ENCODE data around the gene UQCC2. TPM values are rescaled to one million over a fixed set of nuclear protein-coding genes. Genes with fewer than 3 reads are reported as not detected.

The UQCC2 gene
- total RNA-seq, 4 donors from 2014 or later: 4.6 to 19.6 (median 6.9) TPM

DNA sequence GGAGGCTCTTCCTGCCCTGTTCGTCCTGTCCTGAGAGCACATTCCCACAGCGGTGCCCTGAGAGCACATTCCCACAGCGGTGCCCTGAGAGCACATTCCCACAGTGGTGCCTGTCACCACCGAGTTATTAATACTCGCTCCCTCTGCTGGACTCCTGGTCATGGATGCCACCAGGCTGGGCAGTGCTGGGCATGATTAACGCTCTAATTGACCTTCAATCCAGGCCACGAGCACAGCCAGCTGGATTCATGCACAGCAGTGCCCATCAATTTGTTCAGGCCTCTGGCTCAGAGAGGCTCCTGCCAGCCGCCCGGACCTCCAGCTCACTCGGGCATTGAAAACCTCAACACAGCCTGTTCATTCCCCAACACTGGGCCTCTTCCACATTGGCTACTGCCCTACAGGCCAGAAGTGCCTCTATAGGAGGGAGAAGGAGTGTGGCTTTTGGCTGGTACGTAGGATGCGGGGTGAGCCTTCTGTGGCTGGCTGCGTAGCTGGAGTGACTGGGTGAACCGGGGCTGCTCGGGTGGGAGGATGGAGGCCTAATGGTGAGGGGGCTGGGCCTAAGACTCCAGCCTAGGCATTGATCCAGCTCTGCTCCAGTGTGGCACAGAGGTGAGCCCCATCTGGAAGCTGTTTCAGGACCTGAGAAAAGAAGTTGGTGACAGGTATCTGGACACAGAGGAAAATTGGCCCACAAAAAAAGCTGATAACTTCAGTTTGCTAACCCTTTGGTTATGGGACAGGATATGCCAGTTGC is 25.9 kb upstream of the UQCC2 start:
- Histone ChIP-seq H3K27me3 (no peaks in the 10 kb centered on the region), H3K4me1 (no peaks in the 10 kb centered on the region), H3K9me3 (no peaks in the 10 kb centered on the region), H3K4me3 (no peak overlapping the region), H3K27ac (no peak overlapping the region), H3K36me3 (no peaks in the 10 kb centered on the region)
- TF ChIP-seq CTCF (IDR thresholded peaks at IDR 0.05): no peak
- DNase-seq: no peak

DNA sequence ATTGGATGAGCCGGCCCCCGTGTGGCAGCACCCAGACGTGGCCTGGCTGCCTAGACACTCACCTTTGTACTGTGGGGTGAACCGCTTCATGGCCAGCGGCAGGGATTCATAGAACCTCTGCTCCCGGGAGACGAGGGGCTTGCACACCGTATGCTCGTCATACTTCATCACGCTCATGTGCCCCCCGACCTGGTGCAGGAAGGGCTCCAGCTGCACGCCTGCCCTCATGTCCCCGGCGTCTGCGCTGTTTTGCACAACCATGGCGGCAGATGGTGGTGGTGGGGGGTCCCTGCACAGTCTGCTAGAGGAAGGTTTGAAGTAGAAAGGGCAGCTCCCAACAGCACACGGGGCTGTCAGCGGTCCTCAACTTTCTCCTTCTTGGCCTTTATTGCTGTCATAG is 23.7 kb upstream of the UQCC2 start:
- Histone ChIP-seq H3K36me3 (no peaks in the 10 kb centered on the region), H3K9me3 (no peaks in the 10 kb centered on the region)
- DNase-seq: no peak

DNA sequence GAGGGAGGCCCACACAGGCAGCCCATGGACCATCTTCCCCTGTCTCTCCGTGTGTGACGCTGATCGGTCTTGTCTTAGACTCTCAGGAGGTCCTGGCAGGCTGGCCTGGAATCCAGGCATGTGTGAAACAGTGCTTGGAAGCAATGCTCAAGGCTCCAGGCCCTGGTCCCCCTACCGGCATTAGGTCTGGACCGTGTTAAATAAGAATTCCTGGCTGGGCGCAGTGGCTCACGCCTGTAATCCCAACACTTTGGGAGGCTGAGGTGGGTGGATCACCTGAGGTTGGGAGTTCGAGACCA is 22.2 kb upstream of the UQCC2 start:
- TF ChIP-seq CTCF (IDR thresholded peaks at IDR 0.05) (no peak), POLR2A (IDR thresholded peaks at IDR 0.05) (no peak)
- Histone ChIP-seq H3K27ac (no peak overlapping the region), H3K9me3 (no peaks in the 10 kb centered on the region), H3K4me1 (no peaks in the 10 kb centered on the region), H3K36me3 (no peaks in the 10 kb centered on the region), H3K4me3 (no peak overlapping the region), H3K27me3 (no peaks in the 10 kb centered on the region)
- no peak for DNase-seq

More for the DNA sequence above, 23.7 kb upstream of the UQCC2 start:
- no peak overlapping the region for H3K27ac ChIP-seq
- no peaks in the 10 kb centered on the region for H3K4me1 ChIP-seq
- TF ChIP-seq POLR2A (IDR thresholded peaks at IDR 0.05) (no peak), CTCF (IDR thresholded peaks at IDR 0.05) (no peak)
- H3K4me3 ChIP-seq: no peak overlapping the region
- H3K27me3 ChIP-seq: no peaks in the 10 kb centered on the region

DNA sequence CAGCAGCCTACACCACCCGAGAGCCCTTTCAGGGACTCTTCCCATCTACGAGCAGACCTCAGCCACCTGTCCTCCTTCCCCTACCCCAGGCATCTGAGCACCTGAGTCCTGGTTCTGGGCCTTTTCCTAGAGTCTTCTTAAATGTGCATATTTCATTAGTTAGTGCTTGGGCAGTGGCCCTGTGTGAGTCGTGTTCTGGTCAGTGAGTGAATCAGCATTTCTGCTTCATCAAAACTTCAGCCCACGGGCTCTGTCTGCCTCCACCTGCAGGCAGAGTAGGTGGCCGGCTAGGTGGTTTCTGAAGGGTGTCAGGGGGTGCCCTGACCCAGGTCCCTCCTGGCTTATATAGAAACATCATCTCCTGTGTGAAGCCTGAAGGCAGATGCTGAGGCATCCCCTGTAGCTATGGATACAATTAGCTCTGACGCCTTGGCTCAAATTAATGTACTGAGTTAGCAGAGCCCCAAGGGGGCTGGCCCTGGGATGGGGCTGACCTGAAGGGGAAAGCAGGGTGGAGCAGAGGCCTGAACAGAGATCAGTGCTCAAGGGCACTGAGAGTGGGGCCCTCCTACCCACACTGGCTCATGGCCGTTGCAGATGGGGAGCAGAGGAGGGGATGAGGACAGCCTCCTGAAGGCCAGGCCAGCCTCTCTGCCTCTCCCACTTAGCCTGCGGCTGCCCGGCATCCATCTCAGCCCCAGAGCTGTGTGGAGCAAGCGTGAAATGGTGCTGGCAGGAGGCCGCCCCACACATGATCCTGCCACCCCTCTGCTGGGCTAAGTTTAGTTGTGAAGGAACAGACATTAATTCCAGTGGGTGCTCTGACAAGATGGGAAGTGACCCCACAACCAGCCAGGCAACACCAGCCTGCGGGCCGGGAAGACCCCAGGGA is 21.6 kb upstream of the UQCC2 start:
- Histone ChIP-seq H3K27ac (no peak overlapping the region), H3K9me3 (no peaks in the 10 kb centered on the region), H3K36me3 (no peaks in the 10 kb centered on the region), H3K27me3 (no peaks in the 10 kb centered on the region), H3K4me3 (no peak overlapping the region), H3K4me1 (no peaks in the 10 kb centered on the region)
- TF ChIP-seq CTCF (IDR thresholded peaks at IDR 0.05) (no peak), POLR2A (IDR thresholded peaks at IDR 0.05) (no peak)
- no peak for DNase-seq

DNA sequence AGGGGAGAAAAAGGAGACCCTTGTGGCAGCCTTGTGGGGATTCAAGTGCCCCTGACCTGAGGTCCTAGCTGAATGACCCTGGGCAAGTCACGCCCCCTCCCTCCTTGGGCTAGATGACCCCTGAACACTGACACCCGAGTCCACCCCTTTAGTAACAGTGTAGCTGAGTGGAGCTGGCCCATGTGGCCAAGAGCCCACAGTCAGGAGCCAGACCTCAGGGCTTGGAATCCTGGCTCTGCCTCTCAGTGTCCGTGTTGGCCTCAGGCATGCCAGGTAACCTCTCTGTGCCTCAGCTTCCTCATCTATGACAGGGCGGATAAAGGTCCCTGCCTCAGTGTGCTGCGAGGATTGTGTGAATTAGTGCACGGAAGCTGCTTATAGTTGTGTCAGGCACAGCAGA is 20.9 kb upstream of the UQCC2 start:
- no peak for TF ChIP-seq CTCF (IDR thresholded peaks at IDR 0.05)
- no peak for TF ChIP-seq POLR2A (IDR thresholded peaks at IDR 0.05)
- no peak overlapping the region for H3K27ac ChIP-seq

More for the DNA sequence above, 20.9 kb upstream of the UQCC2 start:
- H3K4me1 ChIP-seq: no peaks in the 10 kb centered on the region
- no peak for DNase-seq
- H3K27me3 ChIP-seq: no peaks in the 10 kb centered on the region
- H3K4me3 ChIP-seq: no peak overlapping the region
- H3K9me3 ChIP-seq: no peaks in the 10 kb centered on the region
- no peaks in the 10 kb centered on the region for H3K36me3 ChIP-seq
